Fibroblast of mammary gland (primary cell): ENCODE measurements around the gene RING1.
A peak's percentile ranks its signal among the peaks of the same experiment; 100 is the strongest.

Experiments used
- DNase-seq: peaks from one replicate; pipeline ENCODE4 v3.0.0-alpha.2; 2010; ENCODE audit warnings: low read depth
- H3K4me3 ChIP-seq: 2 replicates; pipeline ENCODE4 v1.5.1; 2011; ENCODE audit warnings: low read depth, mild to moderate bottlenecking, low read length, moderate library complexity; ENCODE audit not compliant: control insufficient read depth
- TF ChIP-seq, protein P1 (sequence below): conservative IDR thresholded peaks from 2 replicates; pipeline ENCODE4 v1.5.1; 2011; ENCODE audit warnings: low read depth, low read length, inconsistent platforms; ENCODE audit not compliant: control insufficient read depth, insufficient read depth

Gene RING1

DNA sequence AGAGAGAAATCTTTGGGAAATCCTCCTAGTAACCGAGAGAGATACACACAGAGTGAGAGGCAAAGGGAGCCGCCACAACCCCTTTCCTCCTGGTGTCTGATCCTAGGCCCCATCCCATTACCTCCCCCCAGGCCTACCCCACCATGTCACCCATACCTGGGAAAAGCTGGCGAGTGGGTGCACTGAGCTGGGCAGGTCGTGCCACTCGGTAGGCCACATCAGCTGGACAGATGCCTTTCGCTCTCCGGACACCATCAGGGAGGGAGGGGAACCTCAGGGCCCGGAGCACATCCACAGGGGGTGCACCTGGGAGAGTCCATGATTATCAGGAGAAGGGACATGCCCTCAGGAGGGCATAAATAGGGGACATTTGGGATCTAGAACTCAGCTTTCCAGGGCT, 19.1 kb upstream of the RING1 start:
- no peak for DNase-seq
- TF ChIP-seq, protein P1, sequence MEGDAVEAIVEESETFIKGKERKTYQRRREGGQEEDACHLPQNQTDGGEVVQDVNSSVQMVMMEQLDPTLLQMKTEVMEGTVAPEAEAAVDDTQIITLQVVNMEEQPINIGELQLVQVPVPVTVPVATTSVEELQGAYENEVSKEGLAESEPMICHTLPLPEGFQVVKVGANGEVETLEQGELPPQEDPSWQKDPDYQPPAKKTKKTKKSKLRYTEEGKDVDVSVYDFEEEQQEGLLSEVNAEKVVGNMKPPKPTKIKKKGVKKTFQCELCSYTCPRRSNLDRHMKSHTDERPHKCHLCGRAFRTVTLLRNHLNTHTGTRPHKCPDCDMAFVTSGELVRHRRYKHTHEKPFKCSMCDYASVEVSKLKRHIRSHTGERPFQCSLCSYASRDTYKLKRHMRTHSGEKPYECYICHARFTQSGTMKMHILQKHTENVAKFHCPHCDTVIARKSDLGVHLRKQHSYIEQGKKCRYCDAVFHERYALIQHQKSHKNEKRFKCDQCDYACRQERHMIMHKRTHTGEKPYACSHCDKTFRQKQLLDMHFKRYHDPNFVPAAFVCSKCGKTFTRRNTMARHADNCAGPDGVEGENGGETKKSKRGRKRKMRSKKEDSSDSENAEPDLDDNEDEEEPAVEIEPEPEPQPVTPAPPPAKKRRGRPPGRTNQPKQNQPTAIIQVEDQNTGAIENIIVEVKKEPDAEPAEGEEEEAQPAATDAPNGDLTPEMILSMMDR, result no peak
- H3K4me3 ChIP-seq, result no peak overlapping the region

DNA sequence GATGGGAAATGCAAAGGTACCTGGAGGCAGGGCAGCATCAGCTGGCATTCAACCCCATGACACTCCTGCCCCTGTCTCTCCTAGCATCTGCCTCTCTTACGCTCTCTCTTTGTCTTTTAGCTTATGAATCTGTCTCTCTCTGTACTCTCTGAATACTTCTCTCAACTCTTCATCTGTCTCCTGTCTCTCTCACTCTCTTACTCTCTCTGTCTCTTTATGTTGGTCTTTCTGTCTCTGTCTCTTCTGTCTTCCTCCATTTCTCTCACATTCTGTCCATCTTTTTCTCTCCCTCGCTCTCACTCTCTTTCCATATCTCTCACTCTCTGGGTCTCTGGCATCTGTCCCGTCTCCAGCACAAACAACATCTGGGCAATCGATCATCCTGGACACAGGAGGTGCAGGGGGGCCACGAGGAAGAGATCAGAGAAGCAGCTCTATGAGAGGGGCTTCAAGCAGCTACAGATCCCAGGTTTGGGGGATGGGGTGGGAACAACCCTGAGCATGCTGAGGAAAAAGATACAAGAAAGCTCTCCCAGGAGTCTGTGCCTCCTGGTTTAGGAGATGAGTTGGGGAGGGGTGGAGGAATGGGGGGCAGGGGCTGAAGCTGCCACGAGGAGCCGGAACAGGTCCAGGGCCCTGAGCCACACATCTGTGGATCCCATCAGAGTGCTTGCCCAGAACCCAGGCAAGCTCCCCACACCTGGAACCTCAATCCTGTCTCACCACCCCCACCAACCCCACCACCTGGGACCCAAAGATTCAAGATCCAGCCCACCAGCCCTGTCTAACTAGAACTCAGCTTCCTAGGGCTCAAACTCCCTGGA, 18.5 kb upstream of the RING1 start:
- no peak for DNase-seq
- no peak overlapping the region for H3K4me3 ChIP-seq
- TF ChIP-seq, protein P1, result no peak

DNA sequence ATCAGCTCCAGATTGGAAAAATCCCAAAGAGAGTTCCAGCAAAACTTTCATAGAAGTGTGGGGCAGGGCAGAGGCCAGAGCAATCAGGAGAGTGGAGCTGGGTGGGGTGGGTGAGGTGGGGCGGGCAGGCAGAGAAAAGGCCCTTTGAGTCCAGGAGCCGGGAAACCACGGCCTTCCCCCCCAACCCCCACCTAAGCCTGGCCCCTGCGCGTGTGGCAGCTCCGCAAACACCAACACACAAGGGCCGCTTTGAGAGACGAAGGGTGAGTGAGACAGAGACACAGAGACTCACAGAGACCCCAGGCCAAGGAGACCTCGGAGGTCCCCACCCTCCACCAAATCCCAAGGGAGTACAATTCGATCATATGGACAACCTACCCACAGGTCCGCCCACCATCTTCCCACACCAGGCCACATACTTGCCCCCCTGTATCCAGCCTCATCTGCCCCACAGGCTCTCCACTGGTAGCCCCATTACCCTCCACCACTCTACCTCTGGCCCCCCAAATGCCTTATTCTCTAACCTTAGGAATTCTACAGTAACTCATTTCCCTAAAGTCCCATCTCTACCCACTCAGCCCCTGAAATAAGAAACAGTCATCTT, 17.7 kb upstream of the RING1 start:
- no peak for DNase-seq
- no peak overlapping the region for H3K4me3 ChIP-seq
- TF ChIP-seq, protein P1, result no peak

DNA sequence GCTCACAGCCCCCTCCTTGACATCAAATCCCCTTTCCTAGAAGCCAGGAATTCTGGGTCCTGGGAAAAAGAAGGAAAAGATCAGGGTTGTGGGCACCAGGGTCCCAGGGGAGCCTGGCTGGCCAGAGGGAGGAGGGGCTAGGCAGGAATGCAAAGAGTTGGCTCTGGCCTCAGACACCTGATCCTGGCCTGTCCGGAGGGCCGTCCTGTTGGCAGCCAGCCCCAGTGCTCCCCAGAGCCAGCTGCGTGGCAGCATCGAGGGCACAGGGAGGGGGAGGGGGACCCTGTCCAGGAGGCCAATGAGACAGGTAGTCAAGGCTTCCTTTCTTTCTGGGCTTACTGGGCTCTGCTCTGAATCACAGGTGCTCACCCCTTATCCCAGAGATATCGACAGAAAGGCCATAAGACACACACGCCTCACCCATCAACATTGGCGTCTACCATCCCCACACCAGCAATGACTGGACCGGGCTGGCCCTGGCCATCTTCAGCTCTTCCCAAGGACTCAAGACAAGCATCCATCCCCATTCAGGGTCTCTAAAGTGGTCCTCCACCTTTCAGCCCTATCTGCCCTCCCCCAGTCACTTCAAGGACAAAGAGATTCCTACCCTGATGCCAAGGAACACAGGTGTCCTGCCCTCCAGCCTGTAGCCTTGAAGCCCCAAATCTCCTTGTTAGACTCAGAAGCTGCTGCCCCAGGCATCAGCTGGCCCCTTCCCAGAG, 16.8 kb upstream of the RING1 start:
- DNase-seq, result no peak
- TF ChIP-seq, protein P1, result no peak
- no peak overlapping the region for H3K4me3 ChIP-seq

DNA sequence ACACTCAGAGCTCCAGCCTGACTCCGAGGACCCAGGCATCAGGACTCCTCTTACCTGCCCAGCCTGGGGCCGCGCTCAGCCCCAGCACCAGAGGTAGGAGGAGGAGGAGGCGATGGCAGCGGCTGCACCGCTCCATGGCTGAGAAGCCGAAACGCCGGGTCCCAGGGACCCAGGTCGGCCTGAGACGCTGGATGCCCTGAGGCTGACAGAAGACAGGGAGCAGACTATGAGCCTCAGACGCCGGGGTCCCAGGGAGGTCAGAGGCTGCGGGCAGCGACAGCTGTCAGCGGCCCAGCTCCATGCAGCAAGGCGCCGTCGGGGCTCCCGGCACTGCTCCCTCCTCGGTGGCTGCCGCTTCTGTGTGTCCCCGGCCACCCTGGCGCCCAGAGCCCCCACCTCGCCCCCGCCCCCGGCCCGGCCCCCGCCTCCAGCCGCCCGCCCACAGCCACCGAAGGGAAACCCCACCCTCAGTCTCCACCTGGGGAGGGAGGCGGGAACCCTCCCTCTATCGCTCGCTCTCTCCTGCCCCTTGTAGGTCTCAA, 16.1 kb upstream of the RING1 start, which contains the start of gene COL11A2:
Gene COL11A2, minus strand, starts transcription at position 363 of the 542 bp plus-strand sequence. Its CDS starts 227 bp downstream, at position 136.
- peak within 1 kb of the TSS; percentile 20 for H3K4me3 ChIP-seq
- TF ChIP-seq, protein P1, result no peak
- no peak for DNase-seq

DNA sequence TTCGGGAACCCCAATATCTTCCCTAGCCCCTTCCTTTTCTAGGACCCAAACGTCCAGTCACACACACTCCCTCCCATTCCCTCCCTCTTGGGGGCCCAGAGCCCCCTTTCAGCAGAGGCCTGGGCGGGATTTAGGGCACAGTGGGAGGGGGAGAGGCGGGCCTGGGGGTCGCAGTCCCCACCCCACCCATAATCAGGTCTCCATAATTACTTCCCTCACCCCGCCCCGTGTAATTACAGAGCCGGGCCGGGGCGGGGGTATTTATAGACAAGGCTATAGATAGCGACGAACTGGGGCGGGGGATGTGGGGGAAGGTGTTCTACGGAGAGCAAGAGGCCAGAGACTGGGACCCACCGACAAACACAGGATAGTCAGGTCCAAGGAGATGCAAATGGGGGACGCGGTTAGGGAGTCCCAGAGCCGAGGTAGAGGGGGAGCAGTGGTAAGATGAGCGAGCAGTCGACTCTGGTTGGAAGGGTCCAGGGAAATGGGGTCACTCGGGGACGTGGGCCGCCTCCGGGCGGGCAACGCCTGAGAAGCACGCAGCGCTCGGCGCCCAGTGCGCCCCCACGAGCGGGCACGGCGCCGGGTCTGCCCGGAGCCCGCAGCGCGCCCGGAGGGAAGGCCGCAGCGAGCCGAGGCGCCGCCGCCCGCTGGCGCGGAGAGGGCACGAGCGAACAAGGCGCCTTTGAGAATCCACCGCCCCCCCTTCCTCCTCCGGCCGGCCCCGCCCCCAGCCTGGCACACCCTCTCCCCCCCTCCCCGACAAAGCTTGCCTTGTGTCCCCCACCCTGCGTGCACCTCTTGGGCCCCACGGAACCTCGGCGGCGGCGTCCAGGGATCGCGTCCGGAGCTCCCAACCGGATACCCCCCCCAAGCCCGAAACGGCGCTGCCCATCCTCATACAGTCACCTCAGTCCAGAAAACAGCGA, 15.4 kb upstream of the RING1 start:
- no peak for DNase-seq

More for the DNA sequence above, 15.4 kb upstream of the RING1 start:
- TF ChIP-seq, protein P1, result no peak
- H3K4me3 ChIP-seq, result peak overlapping the region; percentile 20
